GM23338 (cell line): ENCODE measurements around the gene SRPK1. TPM values are rescaled to one million over a fixed set of nuclear protein-coding genes. Genes with fewer than 3 reads are reported as not detected.
A peak's percentile ranks its signal among the peaks of the same experiment; 100 is the strongest.

Source experiments
- ATAC-seq: fragments of 200-7000 bp; cut with Tn5 transposase; 3 replicates; pipeline ENCODE4 v1.9.1; 2020
- DNase-seq: peaks from one replicate; pipeline ENCODE4 v3.0.0-alpha.2; 2015; ENCODE audit warnings: low spot score
- H2AFZ ChIP-seq: fragments of 200-600 bp; sonication (generic); 2 replicates; pipeline ENCODE4 v1.8.0; 2016; ENCODE audit warnings: antibody characterized with exemption, mild to moderate bottlenecking, moderate library complexity
- H3F3A ChIP-seq: fragments of 200-600 bp; sonication (generic); replicated peaks from 2 replicates; pipeline ENCODE4 v1.8.0; 2017; ENCODE audit warnings: antibody characterized with exemption, mixed run types, low read depth
- H3K27ac ChIP-seq: fragments of 200-600 bp; sonication (generic); 2 replicates; pipeline ENCODE4 v1.6.1; 2016; ENCODE audit warnings: low read depth
- H3K27me3 ChIP-seq: fragments of 200-600 bp; sonication (generic); 2 replicates; pipeline ENCODE4 v1.8.0; 2016; ENCODE audit warnings: mild to moderate bottlenecking, mixed run types, moderate library complexity; ENCODE audit not compliant: insufficient read depth
- H3K36me3 ChIP-seq: fragments of 200-600 bp; sonication (generic); 2 replicates; pipeline ENCODE4 v1.8.0; 2016; ENCODE audit warnings: mild to moderate bottlenecking; ENCODE audit not compliant: insufficient read depth
- H3K4me1 ChIP-seq: fragments of 200-600 bp; sonication (generic); 2 replicates; pipeline ENCODE4 v1.8.0; 2016; ENCODE audit warnings: mild to moderate bottlenecking, moderate library complexity; ENCODE audit not compliant: insufficient read depth
- H3K4me2 ChIP-seq: fragments of 200-600 bp; sonication (generic); 2 replicates; pipeline ENCODE4 v1.7.1; 2017; ENCODE audit warnings: mixed run types
- H3K4me3 ChIP-seq: fragments of 200-600 bp; sonication (generic); 2 replicates; pipeline ENCODE4 v1.6.1; 2016; ENCODE audit warnings: mixed run types
- H3K79me2 ChIP-seq: fragments of 200-600 bp; sonication (generic); replicated peaks from 2 replicates; pipeline ENCODE4 v1.8.0; 2017; ENCODE audit warnings: mild to moderate bottlenecking; ENCODE audit not compliant: insufficient read depth
- H3K9me2 ChIP-seq: fragments of 200-600 bp; sonication (generic); 2 replicates; pipeline ENCODE4 v1.8.0; 2017; ENCODE audit not compliant: insufficient read depth
- H4K20me1 ChIP-seq: fragments of 200-600 bp; sonication (generic); replicated peaks from 2 replicates; pipeline ENCODE4 v1.8.0; 2017; ENCODE audit warnings: mild to moderate bottlenecking; ENCODE audit not compliant: insufficient read depth
- H3K27ac Mint-ChIP-seq: 2 replicates; pipeline ENCODE4 v1.8.0; 2020; ENCODE audit warnings: inconsistent platforms, mild to moderate bottlenecking, moderate library complexity, mixed read lengths
- H3K27me3 Mint-ChIP-seq: 3 replicates; pipeline ENCODE4 v1.8.0; 2022; ENCODE audit warnings: low read depth, mild to moderate bottlenecking, moderate library complexity, mixed read lengths, inconsistent platforms; ENCODE audit not compliant: insufficient read depth, poor library complexity
- H3K36me3 Mint-ChIP-seq: 3 replicates; pipeline ENCODE4 v1.8.0; 2021; ENCODE audit warnings: low read depth, mild to moderate bottlenecking, inconsistent platforms, moderate library complexity, mixed read lengths
- H3K4me1 Mint-ChIP-seq: 3 replicates; pipeline ENCODE4 v1.8.0; 2020; ENCODE audit warnings: mild to moderate bottlenecking, inconsistent platforms, mixed read lengths
- H3K4me3 Mint-ChIP-seq: 3 replicates; pipeline ENCODE4 v1.8.0; 2021; ENCODE audit warnings: moderate library complexity, mild to moderate bottlenecking, inconsistent platforms, mixed read lengths
- H3K9me3 Mint-ChIP-seq: 3 replicates; pipeline ENCODE4 v1.8.0; 2020; ENCODE audit warnings: moderate library complexity, mild to moderate bottlenecking, inconsistent platforms, mixed read lengths
- CREB1 ChIP-seq: fragments of 250-450 bp; sonication (Bioruptor Pico); IDR thresholded peaks from 2 replicates; pipeline ENCODE4 v1.5.0; 2020; ENCODE audit warnings: low read depth, mild to moderate bottlenecking, moderate library complexity
- CTCF ChIP-seq, 2 experiments: fragments of 200-600 bp in 1 of 2; sonication (generic) in 1 of 2; conservative IDR thresholded peaks; 2 replicates each; pipeline versions ENCODE4 v1.5.1 to v1.6.1; 2016 to 2017; ENCODE audit warnings: antibody characterized with exemption in 2 of 2, low read depth in 2 of 2, mild to moderate bottlenecking in 2 of 2, moderate library complexity in 1 of 2
- EZH2 ChIP-seq: fragments of 200-600 bp; sonication (generic); IDR thresholded peaks from one replicate; pipeline ENCODE4 v1.8.0; 2017; ENCODE audit warnings: antibody characterized with exemption, mild to moderate bottlenecking, low read depth; ENCODE audit not compliant: unreplicated experiment
- EZH2phosphoT487 ChIP-seq: fragments of 200-600 bp; sonication (generic); IDR thresholded peaks from one replicate; pipeline ENCODE4 v1.8.1; 2018; ENCODE audit warnings: antibody characterized with exemption; ENCODE audit not compliant: unreplicated experiment
- JUNB ChIP-seq: IDR thresholded peaks from one replicate; pipeline ENCODE4 v1.6.1; 2016; ENCODE audit warnings: antibody characterized with exemption; ENCODE audit not compliant: unreplicated experiment
- NANOG ChIP-seq: IDR thresholded peaks from 2 replicates; pipeline ENCODE4 v1.6.1; 2016; ENCODE audit warnings: antibody characterized with exemption, borderline replicate concordance
- POLR2AphosphoS5 ChIP-seq: IDR thresholded peaks from 2 replicates; pipeline ENCODE4 v1.6.1; 2016; ENCODE audit warnings: antibody characterized with exemption, low read depth
- REST ChIP-seq: IDR thresholded peaks from one replicate; pipeline ENCODE4 v1.6.1; 2018; ENCODE audit warnings: antibody characterized with exemption; ENCODE audit not compliant: unreplicated experiment
- STAT1 ChIP-seq: IDR thresholded peaks from one replicate; pipeline ENCODE4 v1.6.1; 2016; ENCODE audit warnings: antibody characterized with exemption; ENCODE audit not compliant: unreplicated experiment
- ZNF114 ChIP-seq: fragments of 250-450 bp; sonication (Bioruptor Pico); IDR thresholded peaks from 2 replicates; pipeline ENCODE4 v1.5.0; 2020; ENCODE audit warnings: mild to moderate bottlenecking, moderate library complexity
- ZNF331 ChIP-seq: fragments of 250-450 bp; sonication (Bioruptor Pico); IDR thresholded peaks from 2 replicates; pipeline ENCODE4 v1.5.0; 2020; ENCODE audit warnings: low read depth, mild to moderate bottlenecking, moderate library complexity
- ZNF462 ChIP-seq: fragments of 250-450 bp; sonication (Bioruptor Pico); IDR thresholded peaks from 2 replicates; pipeline ENCODE4 v1.5.0; 2020; ENCODE audit warnings: mild to moderate bottlenecking, moderate library complexity
- polyA plus RNA-seq: library from polyadenylated mRNA; unstranded; fragments of >200 nt; fragmentation: Nextera tagmentation; extraction: Ambion mirVana; gene quantifications from 2 replicates; pipeline ENCODE4 v1.2.1, GENCODE V29; 2016
- total RNA-seq: library from RNA; depleted of rRNA; stranded (reverse); fragments of >200 nt; shearing (Covaris generic); gene quantifications from 2 replicates; pipeline ENCODE4 v1.2.3, GENCODE V29; 2014
- TF ChIP-seq, protein P1 (sequence below): IDR thresholded peaks from 2 replicates; pipeline ENCODE4 v1.6.1; 2016; ENCODE audit warnings: antibody characterized with exemption

SRPK1 gene
- total and polyA plus RNA-seq, 2 experiments from 2014 or later: 175 to 202 TPM

GRCh38 chr6:35922139-35922554 is 1.2 kb upstream of the SRPK1 start:
- peaks cover 33% of the 10 kb centered on the region for H3K79me2 ChIP-seq
- Mint-ChIP-seq H3K27me3 (peaks cover 8% of the 10 kb centered on the region), H3K4me3 (peak overlapping the region; percentile 85), H3K27ac (no peak overlapping the region), H3K9me3 (no peaks in the 10 kb centered on the region), H3K36me3 (peaks cover 20% of the 10 kb centered on the region), H3K4me1 (peaks cover 30% of the 10 kb centered on the region)
- H3K9me2 ChIP-seq: no peaks in the 10 kb centered on the region
- no peak overlapping the region for H3K27ac ChIP-seq
- H3K36me3 ChIP-seq: peaks cover 8% of the 10 kb centered on the region; the same call in 1 of the 2 replicates
- H4K20me1 ChIP-seq: peaks cover 27% of the 10 kb centered on the region
- no peak overlapping the region; the same call in 1 of the 2 replicates for H3K4me3 ChIP-seq
- H2AFZ ChIP-seq: no peak overlapping the region
- TF ChIP-seq ZNF114 (CRISPR knock-in tag) (no peak), ZNF462 (CRISPR knock-in tag) (no peak), ZNF331 (CRISPR knock-in tag) (no peak), STAT1 (no peak), EZH2 (no peak), CREB1 (CRISPR knock-in tag) (no peak), JUNB (no peak), EZH2phosphoT487 (no peak), REST (no peak), NANOG (no peak), POLR2AphosphoS5 (no peak), CTCF (conservative IDR thresholded peaks at IDR 0.05; ENCODE audit: low read depth in 2 of 2) (no peak)
- TF ChIP-seq, protein P1, sequence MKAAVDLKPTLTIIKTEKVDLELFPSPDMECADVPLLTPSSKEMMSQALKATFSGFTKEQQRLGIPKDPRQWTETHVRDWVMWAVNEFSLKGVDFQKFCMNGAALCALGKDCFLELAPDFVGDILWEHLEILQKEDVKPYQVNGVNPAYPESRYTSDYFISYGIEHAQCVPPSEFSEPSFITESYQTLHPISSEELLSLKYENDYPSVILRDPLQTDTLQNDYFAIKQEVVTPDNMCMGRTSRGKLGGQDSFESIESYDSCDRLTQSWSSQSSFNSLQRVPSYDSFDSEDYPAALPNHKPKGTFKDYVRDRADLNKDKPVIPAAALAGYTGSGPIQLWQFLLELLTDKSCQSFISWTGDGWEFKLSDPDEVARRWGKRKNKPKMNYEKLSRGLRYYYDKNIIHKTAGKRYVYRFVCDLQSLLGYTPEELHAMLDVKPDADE: no peak
- no peaks in the 10 kb centered on the region for H3K27me3 ChIP-seq
- H3K4me2 ChIP-seq: 0 out of 2 replicates have a peak overlapping the region, but pooled peaks have one; percentile 82
- H3K4me1 ChIP-seq: peaks cover 15% of the 10 kb centered on the region
- no peaks in the 10 kb centered on the region for H3F3A ChIP-seq
- DNase-seq (no peak), ATAC-seq (no peak)
